COR-L47 (cell line): ENCODE data around the gene TSPYL4.
"Not testable (repeated sequence)": the region's sequence is repeated elsewhere in the genome, so short reads cannot be mapped to it uniquely, and the experiment has no call there.

ENCODE experiments used
- DNase-seq: peaks from one replicate; lab custom pipeline; 2025; lab: John Stamatoyannopoulos, UW

The TSPYL4 gene

DNA sequence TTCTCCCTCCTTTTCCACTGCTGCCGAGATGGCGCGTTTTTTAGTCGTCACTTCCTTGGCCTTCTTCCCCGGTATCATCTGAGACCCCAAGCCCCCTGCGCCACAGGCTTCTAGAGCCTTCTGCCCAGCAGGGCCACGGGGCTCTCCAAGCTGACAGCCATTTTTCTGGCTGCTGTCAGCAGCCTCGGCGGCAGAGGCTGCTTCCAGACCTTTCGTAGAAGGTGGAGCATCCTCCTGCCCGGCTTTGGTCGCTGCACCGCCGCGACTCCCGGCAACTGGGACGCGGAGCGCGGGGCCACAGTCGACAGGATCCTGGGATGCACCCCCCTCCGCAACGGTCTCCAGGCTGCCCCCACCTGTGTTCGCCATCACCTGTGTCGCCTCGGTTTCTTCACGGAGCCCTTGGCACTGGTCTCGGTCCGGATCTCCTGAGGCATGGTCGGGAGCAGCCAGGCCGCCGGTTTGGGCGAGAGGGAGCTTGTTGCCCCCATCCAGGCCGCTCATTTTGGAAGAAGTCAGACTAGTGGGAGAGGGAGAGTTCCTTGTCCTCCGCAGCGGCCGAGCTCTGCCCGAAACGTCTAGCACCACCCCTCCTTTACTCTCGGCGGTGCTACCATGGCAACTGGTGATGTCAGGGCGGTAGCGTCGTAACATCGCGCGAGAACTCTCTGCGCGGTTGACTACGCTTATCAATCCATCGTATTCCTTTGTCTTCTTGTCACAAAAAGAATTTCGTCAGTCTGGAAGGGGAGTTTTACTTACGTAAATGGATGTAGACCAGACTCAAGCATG lies at the start of gene TSPYL4:
TSS of gene TSPYL4 (minus strand) at position 571 of the 792 bp plus-strand sequence. CDS start at position 504, 67 bp downstream.
- DNase-seq: peak; percentile 88

DNA sequence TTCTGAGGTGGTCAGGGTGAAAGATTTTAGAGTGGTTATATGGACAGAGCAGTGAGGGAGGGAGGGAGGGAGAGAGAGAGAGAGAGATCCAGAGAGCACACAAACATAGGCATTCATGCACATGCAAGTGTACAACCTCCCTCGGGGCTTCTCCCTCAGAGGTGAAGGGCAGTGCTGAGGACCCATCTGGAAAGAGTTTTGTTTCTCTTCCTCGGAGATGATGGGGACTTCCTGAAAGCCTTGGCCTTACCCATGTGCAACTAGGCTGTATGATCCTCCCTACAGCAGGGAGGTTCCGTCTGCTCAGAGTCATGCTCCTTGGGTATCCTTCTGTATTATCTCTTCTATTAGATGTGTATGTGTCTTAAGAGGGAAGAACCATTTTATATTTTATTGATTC lies 47.2 kb upstream of the TSPYL4 start:
- no peak for DNase-seq

DNA sequence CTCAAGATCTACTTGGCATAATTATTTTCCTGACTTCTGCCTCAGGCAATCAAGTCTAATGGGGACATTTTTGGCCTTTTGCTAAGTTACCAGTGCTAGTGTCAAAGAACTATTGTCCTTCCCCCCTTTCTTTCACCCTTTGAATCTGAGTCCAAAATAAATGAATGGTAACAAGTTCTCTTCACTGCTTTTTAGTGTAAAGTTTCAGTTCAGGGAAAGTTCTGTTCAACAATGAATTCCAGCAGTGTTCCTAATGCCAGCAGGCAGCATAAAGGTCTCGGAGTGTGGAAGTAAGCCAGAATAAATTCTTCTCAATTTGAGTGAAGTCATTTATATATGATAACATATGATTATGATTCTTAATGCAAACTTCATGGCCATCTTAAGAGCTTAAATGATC lies 46.7 kb upstream of the TSPYL4 start:
- DNase-seq: no peak

DNA sequence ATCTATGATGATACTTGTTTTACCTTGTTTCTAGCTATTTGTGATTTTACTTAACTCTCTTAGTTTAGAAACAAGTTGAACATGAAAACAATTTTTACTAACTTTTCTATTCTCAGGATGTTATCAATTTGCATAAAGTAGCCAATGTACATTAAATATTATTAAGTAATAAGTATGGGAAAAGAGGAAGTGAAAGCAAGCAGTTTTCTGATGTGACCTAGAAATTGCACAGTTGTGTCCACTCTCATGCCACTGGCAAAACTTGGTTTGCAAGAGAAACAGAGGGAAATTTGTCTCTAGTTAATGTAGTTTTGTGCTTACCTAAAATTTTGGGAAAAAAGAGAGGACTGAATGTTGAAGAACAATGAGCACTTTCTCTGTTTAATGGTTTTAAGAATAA lies 45.1 kb upstream of the TSPYL4 start:
- no peak for DNase-seq

DNA sequence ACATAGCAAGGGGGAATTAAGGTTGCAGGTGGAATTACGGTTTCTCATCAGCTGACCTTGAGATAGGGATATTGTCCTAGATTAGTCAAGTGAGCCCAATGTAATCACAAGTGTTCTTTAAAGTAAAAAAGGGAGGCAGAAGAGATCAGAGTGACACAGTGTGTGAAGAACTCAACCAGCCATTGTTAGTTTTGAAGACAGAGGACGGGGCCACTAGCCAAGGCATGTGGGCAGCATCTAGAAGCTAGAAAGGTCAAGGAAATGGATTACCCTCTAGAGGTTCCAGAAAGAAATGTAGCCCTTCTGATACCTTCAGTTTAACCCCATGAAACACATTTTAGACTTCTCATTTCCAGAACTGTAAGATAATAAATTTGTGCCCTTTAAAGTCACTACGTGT lies 44.4 kb upstream of the TSPYL4 start:
- DNase-seq: no peak

DNA sequence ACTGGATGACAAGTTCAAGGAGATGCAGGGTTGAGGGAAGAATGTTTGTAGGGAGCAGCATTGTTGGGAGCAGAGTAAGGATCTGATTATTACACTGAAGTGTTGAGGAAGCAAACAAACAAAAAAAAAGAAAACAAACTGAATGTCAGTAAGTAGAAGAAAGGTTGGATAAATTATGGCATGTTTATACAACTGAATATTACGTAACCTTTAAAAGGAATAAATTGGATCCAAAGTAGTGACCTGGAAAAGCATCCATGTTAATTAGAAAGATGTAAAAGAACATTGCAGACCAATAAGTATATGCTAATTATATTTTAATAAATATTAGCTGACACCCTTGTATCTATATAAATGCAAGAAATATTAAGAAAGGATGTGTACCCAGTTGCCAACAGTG lies 38.7 kb upstream of the TSPYL4 start:
- DNase-seq: no peak

DNA sequence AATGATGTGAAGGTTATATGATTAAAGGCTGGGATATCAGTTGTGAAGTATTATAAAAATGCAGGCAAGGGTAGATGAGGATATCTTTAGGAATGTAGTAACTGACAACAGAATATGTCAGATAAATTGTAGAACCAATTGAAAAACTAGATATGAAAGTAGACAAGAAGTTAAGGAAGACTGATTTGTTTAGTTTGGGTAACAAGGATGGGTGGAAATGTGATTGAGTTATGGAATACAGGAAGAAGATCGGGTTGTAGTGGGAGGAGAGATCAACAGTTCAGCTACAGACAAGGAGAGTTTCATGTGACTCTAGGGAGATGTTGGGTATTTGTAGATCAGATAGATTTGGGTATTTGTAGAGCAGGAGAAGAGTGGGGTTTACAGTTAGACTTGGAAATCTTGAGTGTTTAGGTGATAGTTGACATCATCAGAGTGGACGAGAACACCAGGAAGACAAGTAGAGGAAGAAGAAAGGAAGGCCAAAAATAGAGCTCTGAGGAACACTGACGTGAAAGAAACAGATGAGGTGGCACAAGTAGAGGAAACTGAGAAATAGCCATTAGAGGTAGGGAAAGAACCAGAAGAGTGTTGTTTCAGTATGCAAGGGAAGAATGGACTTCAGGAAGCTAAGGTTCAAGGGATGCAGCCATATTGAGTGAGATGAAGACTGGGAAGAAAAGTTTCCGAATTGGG lies 38.0 kb upstream of the TSPYL4 start:
- no peak for DNase-seq

DNA sequence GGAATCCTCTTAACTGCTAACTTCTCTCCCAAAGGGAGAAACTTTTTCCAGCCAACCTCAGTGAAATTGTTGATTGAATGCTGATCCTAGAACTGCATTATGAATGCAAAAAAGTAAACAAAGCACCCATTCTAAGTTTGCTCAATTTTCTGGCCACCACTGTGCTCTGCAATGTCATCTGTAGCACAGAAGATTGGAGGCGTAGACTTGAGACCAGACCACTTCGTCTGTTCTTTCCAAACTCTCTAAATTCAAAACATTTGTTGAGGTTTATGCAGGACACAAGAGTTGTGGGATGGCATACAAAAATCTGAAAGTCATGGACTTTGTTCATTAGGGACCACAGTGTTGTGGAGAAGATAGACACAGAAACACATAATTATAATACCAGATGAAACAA lies 36.9 kb upstream of the TSPYL4 start:
- no peak for DNase-seq

DNA sequence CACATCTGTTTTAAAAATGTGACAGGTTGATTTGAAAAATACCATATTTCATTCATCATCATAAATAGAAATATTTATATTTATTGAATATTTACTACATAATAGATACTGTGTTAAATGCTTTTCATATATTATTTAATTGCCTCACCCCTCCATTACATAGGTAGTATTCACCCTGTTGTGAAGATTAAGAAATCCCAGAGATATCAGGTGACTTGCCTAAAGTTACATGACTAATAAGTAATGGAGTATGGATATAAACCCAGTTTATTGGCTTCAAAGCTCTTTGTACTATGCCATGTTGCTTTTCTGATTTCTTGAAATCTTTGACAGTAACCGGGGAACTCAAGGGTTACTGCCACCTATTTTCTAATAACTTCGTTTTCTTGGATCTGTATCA lies 36.0 kb upstream of the TSPYL4 start:
- DNase-seq: no peak

DNA sequence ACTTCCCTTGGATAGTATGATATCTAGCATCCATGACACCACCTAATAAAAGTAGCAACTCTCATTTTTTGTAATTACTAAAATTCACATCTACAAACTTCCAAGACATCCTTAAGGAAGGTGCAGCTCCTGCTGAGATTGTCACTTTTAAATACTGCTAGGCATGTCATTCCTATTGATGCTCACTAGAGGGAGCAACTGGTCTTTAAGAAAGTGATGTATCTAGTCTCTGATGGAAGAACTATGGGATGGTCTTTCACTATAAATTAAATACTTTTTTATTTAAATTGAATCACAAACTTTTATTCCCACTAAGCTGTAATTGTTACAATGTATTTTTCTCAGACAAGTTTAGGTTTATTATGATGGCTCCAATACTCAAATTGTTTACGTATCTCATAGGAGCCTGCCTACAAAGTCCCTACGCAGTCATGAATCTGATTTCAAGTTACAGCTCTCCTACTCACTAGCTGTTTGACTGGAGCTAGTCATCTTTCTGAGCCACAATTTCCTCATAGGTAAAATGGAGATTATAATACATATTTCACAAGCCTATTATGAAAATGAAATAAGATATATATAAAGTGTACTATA lies 33.9 kb upstream of the TSPYL4 start:
- no peak for DNase-seq

DNA sequence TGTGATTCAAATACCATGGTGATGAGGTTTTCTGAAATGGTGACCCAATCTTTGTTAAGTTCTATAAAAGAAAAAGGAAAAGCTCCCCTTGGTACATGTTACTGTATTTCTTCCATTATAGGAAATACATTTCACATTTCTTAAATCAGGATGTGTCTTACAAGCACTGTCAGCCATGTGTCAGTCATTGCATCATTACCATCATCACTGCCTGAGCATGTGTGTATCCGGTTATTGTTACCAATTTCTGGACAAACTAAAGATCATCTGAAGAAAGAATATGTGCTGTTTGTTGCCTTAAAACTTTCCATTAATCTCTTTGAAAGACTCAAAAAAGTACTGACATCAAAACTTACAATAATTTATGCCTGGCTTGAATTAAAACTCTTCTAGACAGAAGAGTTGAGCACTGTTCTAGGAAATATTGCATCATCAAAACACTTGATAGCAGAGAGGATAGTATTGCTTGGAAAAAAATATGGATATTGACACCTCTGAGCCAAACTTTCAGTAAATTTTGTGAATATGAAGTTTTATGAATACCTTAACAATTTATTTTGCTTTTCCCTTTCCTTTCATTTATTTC lies 33.0 kb upstream of the TSPYL4 start:
- no peak for DNase-seq

DNA sequence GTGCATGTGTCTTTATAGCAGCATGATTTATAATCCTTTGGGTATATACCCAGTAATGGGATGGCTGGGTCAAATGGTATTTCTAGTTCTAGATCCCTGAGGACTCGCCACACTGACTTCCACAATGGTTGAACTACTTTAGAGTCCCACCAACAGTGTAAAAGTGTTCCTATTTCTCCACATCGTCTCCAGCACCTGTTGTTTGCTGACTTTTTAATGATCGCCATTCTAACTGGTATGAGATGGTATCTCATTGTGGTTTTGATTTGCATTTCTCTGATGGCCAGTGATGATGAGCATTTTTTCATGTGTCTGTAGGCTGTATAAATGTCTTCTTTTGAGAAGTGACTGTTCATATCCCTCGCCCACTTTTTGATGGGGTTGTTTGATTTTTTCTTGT lies 31.1 kb upstream of the TSPYL4 start:
- DNase-seq: not testable (repeated sequence)

DNA sequence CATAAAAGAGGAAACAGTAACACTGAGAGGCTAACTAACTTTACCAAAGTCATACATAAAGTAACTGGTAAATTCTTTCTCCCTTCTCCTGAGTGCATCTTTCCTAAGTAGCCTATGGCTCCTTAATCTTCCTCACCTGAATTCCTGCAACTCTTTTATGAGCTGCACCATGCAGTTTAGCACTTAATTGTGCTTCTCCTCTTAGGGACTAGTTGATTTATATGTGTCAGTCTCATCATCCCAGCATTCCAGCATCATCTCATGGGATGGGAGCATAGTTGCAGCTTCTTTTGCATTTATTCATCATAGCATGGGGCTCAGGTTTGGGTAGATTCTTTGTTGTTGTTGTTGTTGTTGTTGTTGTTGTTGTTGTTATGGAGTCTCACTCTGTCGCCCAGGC lies 29.3 kb upstream of the TSPYL4 start:
- DNase-seq: no peak

DNA sequence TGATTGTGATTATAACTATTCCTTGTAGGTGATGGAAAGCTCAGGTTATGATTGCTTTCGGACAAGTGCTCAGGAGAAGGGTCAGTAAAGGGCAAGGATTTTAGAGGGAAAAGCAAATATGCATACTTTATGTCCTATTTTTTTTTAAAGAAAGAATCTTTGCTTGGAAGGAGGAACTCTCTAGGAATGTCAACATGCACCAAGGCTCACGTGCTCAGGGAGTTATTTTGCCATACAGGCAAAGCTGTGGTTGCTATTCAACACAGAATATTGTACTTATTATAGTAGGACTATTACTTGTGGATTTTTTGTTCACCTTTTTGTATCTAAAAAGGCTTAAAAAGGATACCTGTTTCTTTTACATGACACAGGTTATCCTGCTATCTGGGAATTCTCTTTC lies 28.8 kb upstream of the TSPYL4 start:
- DNase-seq: no peak

DNA sequence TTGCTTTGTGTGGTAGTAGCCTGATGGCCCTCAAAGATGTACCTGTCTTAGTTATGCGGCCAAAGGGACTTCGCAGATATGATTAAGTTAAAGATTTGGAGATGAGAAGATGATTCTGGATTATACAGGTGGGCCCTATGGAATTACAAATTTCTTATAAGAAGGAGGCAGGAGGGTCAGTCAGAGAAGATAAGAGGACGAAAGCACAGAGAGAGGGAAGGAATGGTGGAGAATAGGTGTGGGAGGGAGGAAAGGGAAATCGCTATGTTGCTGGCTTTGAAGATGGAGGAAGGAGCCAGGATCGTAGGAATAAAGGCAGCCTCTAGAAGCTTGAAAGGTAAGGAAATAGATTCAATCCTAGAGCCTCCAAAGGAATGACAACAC lies 27.1 kb upstream of the TSPYL4 start:
- DNase-seq: no peak

DNA sequence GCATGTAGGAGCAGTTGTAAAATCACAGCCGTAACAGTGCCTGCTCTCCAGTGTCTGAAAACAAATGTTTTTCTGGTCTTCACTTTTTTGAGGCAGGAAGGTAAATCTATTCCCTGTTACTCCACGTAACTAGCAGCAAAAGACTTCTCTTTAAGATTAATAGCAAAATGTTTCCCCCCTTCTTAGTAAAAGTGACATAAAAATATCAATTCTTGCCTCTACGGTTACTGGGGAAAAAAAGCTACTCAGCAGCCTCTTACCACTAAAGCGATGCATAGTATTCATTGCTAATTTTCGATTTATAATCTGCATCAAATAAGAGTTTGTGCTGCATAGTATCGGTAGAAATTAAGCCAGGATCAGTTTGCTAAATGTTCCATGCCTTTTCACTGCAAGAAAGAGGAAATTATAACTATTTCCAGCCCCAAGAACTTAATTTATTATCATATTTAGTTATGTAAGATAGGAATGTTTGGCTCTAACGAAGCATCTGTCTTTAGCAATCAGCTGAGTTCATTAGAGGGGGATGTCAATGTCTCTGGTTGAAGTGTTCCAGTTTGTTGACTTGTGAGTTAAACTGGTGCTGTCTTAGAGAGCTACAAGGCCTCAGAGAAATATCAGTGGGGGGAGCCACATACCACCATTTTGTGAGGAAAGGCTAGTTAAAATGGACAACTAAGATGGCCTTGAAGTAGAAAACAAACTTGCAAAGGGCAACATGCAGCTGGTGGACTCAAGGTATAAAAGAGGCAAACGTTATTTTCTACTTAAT lies 26.5 kb upstream of the TSPYL4 start:
- DNase-seq: no peak

DNA sequence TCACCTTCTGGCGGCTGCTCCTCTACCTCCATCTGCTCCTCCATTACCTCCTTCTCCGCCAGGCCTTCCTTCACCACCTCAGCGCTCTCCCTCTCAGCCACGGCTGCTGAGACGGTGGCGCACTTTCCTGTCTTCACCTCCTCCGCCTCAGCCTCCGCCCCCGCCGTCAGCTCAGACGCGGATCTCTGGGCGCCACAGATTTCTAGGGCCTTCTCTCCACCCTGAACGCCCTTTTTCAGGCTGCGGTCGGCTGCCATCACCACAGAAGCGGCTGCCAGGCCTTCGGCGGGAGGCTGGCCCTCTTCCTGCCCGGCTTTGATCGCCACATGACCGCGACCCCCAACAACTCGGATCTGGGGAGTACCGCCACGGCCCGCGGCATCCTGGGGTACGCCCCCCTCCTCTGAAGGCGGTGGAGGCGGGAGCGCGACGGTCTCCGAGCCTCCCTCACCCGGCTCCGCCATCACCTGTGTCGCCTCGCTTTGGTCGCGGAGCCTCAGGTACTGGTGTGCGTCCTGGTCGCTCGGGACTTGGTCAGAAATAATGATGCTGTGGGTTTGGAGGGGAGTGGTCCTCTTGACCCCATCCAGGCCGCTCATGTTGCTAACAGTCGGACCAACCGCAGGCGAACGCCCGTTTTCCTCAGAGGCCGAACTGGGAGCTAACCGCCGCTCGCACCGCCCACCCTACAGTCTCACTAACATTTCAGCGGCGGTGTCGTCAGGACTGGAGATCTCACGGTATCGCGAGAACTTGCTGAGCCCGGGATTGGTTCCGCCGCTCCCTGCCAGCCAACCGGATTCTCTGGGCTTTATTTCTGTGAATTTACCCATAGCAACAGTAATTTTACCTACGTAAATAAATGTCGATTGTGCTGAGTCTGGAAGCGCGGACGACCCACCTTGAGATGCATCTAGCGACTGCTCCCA lies 25.6 kb upstream of the TSPYL4 start, which contains the start of gene TSPYL1:
TSS of gene TSPYL1 (minus strand) at position 699 of the 929 bp plus-strand sequence. CDS start at position 599, 100 bp downstream.
- DNase-seq: peak; percentile 89

DNA sequence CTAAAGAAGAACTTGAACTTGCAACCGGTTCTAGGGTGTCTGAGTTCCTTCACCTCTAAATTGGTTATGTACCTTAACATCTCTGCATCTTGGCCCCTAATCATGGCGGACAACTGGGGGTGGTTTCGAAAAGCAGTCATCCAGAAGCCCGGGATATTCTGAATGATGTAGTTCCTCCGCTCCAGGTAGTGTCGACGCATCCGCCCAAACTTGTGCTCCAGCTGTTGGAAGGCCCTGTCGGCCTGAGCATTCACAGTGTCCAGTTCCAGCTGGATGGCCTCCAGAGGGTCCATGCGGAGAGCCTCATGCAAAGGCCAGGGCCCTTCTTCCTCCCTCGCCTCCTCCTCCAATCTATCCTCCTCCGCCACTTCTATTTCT lies 25.0 kb upstream of the TSPYL4 start:
- no peak for DNase-seq

DNA sequence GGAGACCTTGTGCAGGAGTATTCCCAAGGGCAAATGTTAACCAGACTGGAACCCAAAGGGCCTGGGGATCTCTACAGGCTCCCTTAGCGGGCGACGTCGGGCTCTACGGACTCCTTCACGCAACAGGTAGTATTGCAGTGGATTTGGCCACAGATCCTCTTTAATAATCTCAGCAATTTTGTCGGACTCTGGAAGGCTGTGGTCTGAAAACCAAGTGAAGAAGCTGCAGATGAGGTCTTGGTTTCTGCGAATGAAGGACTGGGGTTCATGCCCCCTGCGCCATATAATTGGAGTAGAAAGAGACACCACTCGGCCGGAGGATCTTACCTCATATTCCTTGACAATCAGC lies 24.6 kb upstream of the TSPYL4 start:
- no peak for DNase-seq

DNA sequence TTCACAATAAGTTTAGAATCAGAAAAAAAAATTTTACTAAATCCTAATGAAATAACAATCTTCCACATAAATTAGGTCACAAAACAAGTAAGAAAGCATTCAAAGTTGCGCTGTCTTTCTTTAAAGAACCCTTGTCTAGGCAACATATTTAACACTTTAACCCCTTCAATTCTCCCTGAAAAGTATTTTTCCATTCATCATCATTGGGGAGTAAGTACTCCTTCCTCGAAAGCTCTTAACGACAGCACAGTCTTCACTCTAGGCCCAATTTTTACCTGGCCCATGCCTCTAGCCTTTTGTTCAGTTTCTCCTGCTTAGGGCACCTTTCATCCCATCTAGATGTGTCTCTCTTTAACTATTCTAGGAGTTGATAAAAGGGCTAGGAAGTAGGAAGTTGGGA lies 23.2 kb upstream of the TSPYL4 start:
- no peak for DNase-seq

DNA sequence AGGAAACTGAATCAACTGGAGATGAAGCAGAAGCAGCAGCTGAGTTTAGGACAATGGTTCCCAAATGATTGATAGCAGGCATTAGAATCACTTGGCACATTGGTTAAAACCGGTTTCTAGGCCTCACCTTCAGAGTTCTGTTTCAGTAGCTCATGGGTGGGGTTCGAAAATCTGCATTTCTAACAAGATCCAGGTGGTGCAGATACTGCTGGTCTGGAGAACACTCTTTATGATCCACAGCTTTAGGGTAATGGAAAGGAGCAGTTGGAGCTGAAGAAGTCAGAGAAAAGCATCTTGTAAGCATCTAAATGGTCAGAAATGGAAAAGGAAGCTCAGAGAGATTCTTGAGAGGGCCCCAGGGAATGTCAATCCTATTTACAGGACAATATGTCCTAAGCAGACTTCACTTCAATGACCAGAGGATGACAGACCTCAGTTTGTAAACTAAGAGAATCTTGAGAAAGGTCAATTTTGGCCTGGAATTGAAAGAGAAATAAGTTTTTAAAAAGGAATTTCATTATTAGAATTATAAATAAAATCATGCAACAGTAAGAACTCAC lies 17.4 kb upstream of the TSPYL4 start:
- no peak for DNase-seq
